NCI-H2081 (cell line): ENCODE data around the gene SDK2.

Experiments used
- DNase-seq, 2 experiments: peaks; one replicate each; lab custom pipeline; 2025; lab: John Stamatoyannopoulos, UW

Gene SDK2

GRCh38 chr17:73634629-73635028 lies 9.6 kb downstream of the SDK2 start:
- DNase-seq, result peak in 1 of 2 experiments; percentile 73

GRCh38 chr17:73633736-73634135 lies 10.5 kb downstream of the SDK2 start:
- DNase-seq, result no peak

- DNase-seq, result no peak
Measured at GRCh38 chr17:73632513-73632912, 11.7 kb downstream of the SDK2 start.

GRCh38 chr17:73630965-73631595 lies 13.2 kb downstream of the SDK2 start:
- DNase-seq, result peak in 1 of 2 experiments; percentile 19

- no peak for DNase-seq
Measured at GRCh38 chr17:73630531-73630930, 13.7 kb downstream of the SDK2 start.

GRCh38 chr17:73628642-73629552 lies 15.3 kb downstream of the SDK2 start:
- DNase-seq, result no peak

GRCh38 chr17:73625991-73626673 lies 18.1 kb downstream of the SDK2 start:
- no peak for DNase-seq

GRCh38 chr17:73625006-73625405 lies 19.2 kb downstream of the SDK2 start:
- DNase-seq, result no peak

GRCh38 chr17:73624496-73624988 lies 19.7 kb downstream of the SDK2 start:
- no peak for DNase-seq

GRCh38 chr17:73623818-73624217 lies 20.4 kb downstream of the SDK2 start:
- no peak for DNase-seq

- DNase-seq, result no peak
Measured at GRCh38 chr17:73623247-73623646, 21.0 kb downstream of the SDK2 start.

- no peak for DNase-seq
Measured at GRCh38 chr17:73622381-73622780, 21.9 kb downstream of the SDK2 start.

GRCh38 chr17:73621685-73622084 lies 22.6 kb downstream of the SDK2 start:
- DNase-seq, result no peak

GRCh38 chr17:73620414-73620813 lies 23.8 kb downstream of the SDK2 start:
- no peak for DNase-seq

GRCh38 chr17:73617501-73617900 lies 26.7 kb downstream of the SDK2 start:
- no peak for DNase-seq

GRCh38 chr17:73616873-73617404 lies 27.3 kb downstream of the SDK2 start:
- no peak for DNase-seq

- DNase-seq, result no peak
Measured at GRCh38 chr17:73616120-73616872, 27.9 kb downstream of the SDK2 start.

- DNase-seq, result no peak
Measured at GRCh38 chr17:73614256-73614655, 30.0 kb downstream of the SDK2 start.

GRCh38 chr17:73613271-73614233 lies 30.7 kb downstream of the SDK2 start:
- no peak for DNase-seq

- peak in 1 of 2 experiments; percentile 39 for DNase-seq
Measured at GRCh38 chr17:73612031-73612472, 32.2 kb downstream of the SDK2 start.
